CD4-positive, alpha-beta memory T cell (primary cell): ENCODE measurements around the gene GRIN3A. TPM values are rescaled to one million over a fixed set of nuclear protein-coding genes. Genes with fewer than 3 reads are reported as not detected.

Source experiments
- CTCF ChIA-PET: fragments of 350-600 bp; sonication (Branson Sonifier 250); formaldehyde crosslinking; loops from one replicate; lab custom pipeline; 2021; ENCODE audit warnings: inconsistent platforms; ENCODE audit not compliant: partially characterized antibody; lab: Charles Lee
- POLR2A ChIA-PET: fragments of 350-600 bp; sonication (Branson Sonifier 250); formaldehyde crosslinking; loops from one replicate; lab custom pipeline; 2021; ENCODE audit not compliant: partially characterized antibody; lab: Charles Lee
- DNase-seq, 5 donors: peaks; one replicate each; pipeline versions ENCODE4 v3.0.0 to v3.0.0-alpha.2; 2020 to 2022; ENCODE audit warnings: mixed read lengths in 1 of 5
- H3K27ac ChIP-seq: one replicate; pipeline ENCODE4 v1.7.0; 2013; ENCODE audit warnings: low read depth, low read length
- H3K27me3 ChIP-seq: 2 replicates; pipeline ENCODE4 v1.7.0; 2013; ENCODE audit warnings: mild to moderate bottlenecking, low read length, moderate library complexity; ENCODE audit not compliant: insufficient read depth
- H3K36me3 ChIP-seq: 2 replicates; pipeline ENCODE4 v1.7.0; 2013; ENCODE audit warnings: mild to moderate bottlenecking, low read length, moderate library complexity; ENCODE audit not compliant: insufficient read depth
- H3K4me1 ChIP-seq: 2 replicates; pipeline ENCODE4 v1.7.0; 2013; ENCODE audit warnings: mild to moderate bottlenecking, low read length, moderate library complexity; ENCODE audit not compliant: insufficient read depth
- H3K4me3 ChIP-seq, 2 donors: one replicate each; pipeline ENCODE4 v1.7.0; 2013; ENCODE audit warnings: low read length in 2 of 2, mild to moderate bottlenecking in 1 of 2
- H3K9me3 ChIP-seq, 2 donors: one replicate each; pipeline ENCODE4 v1.7.0; 2013; ENCODE audit warnings: low read length in 2 of 2, control low read depth in 1 of 2; ENCODE audit not compliant: control insufficient read depth in 1 of 2
- H3K27ac Mint-ChIP-seq, 7 donors: one replicate each; pipeline ENCODE4 v1.8.0; 2020 to 2021; ENCODE audit warnings: mixed read lengths in 7 of 7, mild to moderate bottlenecking in 6 of 7, inconsistent platforms in 3 of 7, moderate library complexity in 3 of 7
- H3K27me3 Mint-ChIP-seq, 2 donors: one replicate each; pipeline ENCODE4 v1.8.0; 2020 to 2021; ENCODE audit warnings: mixed read lengths in 2 of 2
- H3K36me3 Mint-ChIP-seq, 2 donors: one replicate each; pipeline ENCODE4 v1.8.0; 2020 to 2021; ENCODE audit warnings: mixed read lengths in 2 of 2, inconsistent platforms in 1 of 2, mild to moderate bottlenecking in 1 of 2
- H3K4me1 Mint-ChIP-seq, 4 donors: one replicate each; pipeline ENCODE4 v1.8.0; 2020 to 2021; ENCODE audit warnings: mixed read lengths in 4 of 4, mild to moderate bottlenecking in 1 of 4
- H3K4me3 Mint-ChIP-seq, 8 donors: one replicate each; pipeline ENCODE4 v1.8.0; 2020 to 2021; ENCODE audit warnings: mixed read lengths in 8 of 8, mild to moderate bottlenecking in 7 of 8, moderate library complexity in 6 of 8, inconsistent platforms in 3 of 8
- H3K9me3 Mint-ChIP-seq, 8 donors: one replicate each; pipeline ENCODE4 v1.8.0; 2020 to 2021; ENCODE audit warnings: mixed read lengths in 8 of 8, mild to moderate bottlenecking in 5 of 8, inconsistent platforms in 3 of 8, moderate library complexity in 1 of 8
- intact Hi-C: fragments of 100-400 bp; cut with micrococcal nuclease; formaldehyde crosslinking; loops from one replicate; pipeline ENCODE4 v1.15.1; 2023
- polyA plus RNA-seq, 2 donors: library from polyadenylated mRNA; unstranded; fragments of 300-500 nt; fragmentation: Illumina TruSeq; gene quantifications; one replicate each; pipeline ENCODE4 v1.2.3, GENCODE V29; 2021
- total RNA-seq, 2 experiments: library from RNA; stranded (reverse); gene quantifications; one replicate each; pipeline ENCODE4 v1.2.3, GENCODE V29; 2021

Gene GRIN3A
- total and polyA plus RNA-seq, 4 experiments from 2014 or later = 0.08 to 0.12 (median 0.08) TPM; not detected in 1

GRCh38 chr9:101569741-101570501, 168.5 kb downstream of the GRIN3A start:
- Histone ChIP-seq H3K9me3 (no peaks in the 10 kb centered on the region), H3K4me3 (no peak overlapping the region), H3K27me3 (no peaks in the 10 kb centered on the region), H3K36me3 (no peaks in the 10 kb centered on the region), H3K27ac (peak overlapping the region; percentile 5), H3K4me1 (peaks cover 74% of the 10 kb centered on the region)
- intact Hi-C loops = loop anchor here (1.0 kb wide), 1 partner anchor 37 kb away; the partner anchor contains the start of gene RNF20
- Mint-ChIP-seq H3K9me3 (no peaks in the 10 kb centered on the region), H3K4me3 (peak overlapping the region in 7 of 8 donors; percentile 1 to 80 (median 40)), H3K4me1 (peaks cover 45 to 81% (median 67%) of the 10 kb centered on the region in 4 donors), H3K27me3 (no peaks in the 10 kb centered on the region), H3K36me3 (peaks cover 21 to 36% of the 10 kb centered on the region in 2 donors), H3K27ac (peak overlapping the region; percentile 84 to 94 (median 91))
- peak; percentile 47 to 75 (median 67) for DNase-seq
- ChIA-PET CTCF (interaction anchor here (1.4 to 2.1 kb wide), 2 partner anchors 17 to 142 kb away, joined by 3 to 5 read pairs; no protein-coding TSS in a partner anchor), POLR2A (interaction anchor here (0.8 to 1.6 kb wide), 3 partner anchors 31 to 171 kb away, joined by 3 to 6 read pairs (median 6); partner anchors contain the start of genes MRPL50, RNF20 and ZNF189)

- Mint-ChIP-seq H3K27me3 (no peaks in the 10 kb centered on the region), H3K9me3 (no peaks in the 10 kb centered on the region), H3K4me1 (peaks cover 34 to 60% (median 49%) of the 10 kb centered on the region in 4 donors), H3K27ac (peak overlapping the region in 6 of 7 donors; percentile 7 to 93 (median 52)), H3K36me3 (peaks cover 38 to 51% of the 10 kb centered on the region in 2 donors), H3K4me3 (no peak overlapping the region)
- H3K27ac ChIP-seq = no peak overlapping the region
- no peak overlapping the region for H3K4me3 ChIP-seq
- ChIA-PET CTCF (interaction anchor here (1.0 to 1.5 kb wide), 5 partner anchors 8 to 109 kb away, joined by 3 to 5 read pairs (median 3); no protein-coding TSS in a partner anchor), POLR2A (interaction anchor here (1.4 kb wide), 1 partner anchor 34 kb away, joined by 6 read pairs; the partner anchor contains the start of gene RNF20)
- intact Hi-C loops = no loop called here
- H3K27me3 ChIP-seq = no peaks in the 10 kb centered on the region
- no peak for DNase-seq
- peaks cover 13% of the 10 kb centered on the region for H3K36me3 ChIP-seq
- H3K4me1 ChIP-seq = peaks cover 53% of the 10 kb centered on the region
- H3K9me3 ChIP-seq = no peaks in the 10 kb centered on the region
Measured at GRCh38 chr9:101567725-101568350, 170.6 kb downstream of the GRIN3A start.

GRCh38 chr9:101566904-101567724, 171.3 kb downstream of the GRIN3A start:
- Histone ChIP-seq H3K27ac (no peak overlapping the region), H3K4me1 (peaks cover 49% of the 10 kb centered on the region), H3K4me3 (no peak overlapping the region), H3K9me3 (no peaks in the 10 kb centered on the region), H3K27me3 (no peaks in the 10 kb centered on the region), H3K36me3 (peaks cover 20% of the 10 kb centered on the region)
- Mint-ChIP-seq H3K4me3 (no peak overlapping the region), H3K4me1 (peaks cover 30 to 55% (median 45%) of the 10 kb centered on the region in 4 donors), H3K27ac (peak overlapping the region in 6 of 7 donors; percentile 20 to 93 (median 36)), H3K27me3 (no peaks in the 10 kb centered on the region), H3K36me3 (peaks cover 45 to 58% of the 10 kb centered on the region in 2 donors), H3K9me3 (no peaks in the 10 kb centered on the region)
- intact Hi-C loops = no loop called here
- POLR2A ChIA-PET = interaction anchor here (1.4 kb wide), 1 partner anchor 33 kb away, joined by 6 read pairs; the partner anchor contains the start of gene RNF20
- peak in 3 of 5 donors; percentile 9 to 22 (median 10) for DNase-seq
- CTCF ChIA-PET = interaction anchor here (1.0 to 1.5 kb wide), 5 partner anchors 9 to 109 kb away, joined by 3 to 5 read pairs (median 3); no protein-coding TSS in a partner anchor

- intact Hi-C loops = no loop called here
- CTCF ChIA-PET = interaction anchor here (1.5 kb wide), 1 partner anchor 25 kb away, joined by 4 read pairs; no protein-coding TSS in a partner anchor
- no peak overlapping the region for H3K4me3 ChIP-seq
- H3K27ac Mint-ChIP-seq = peak overlapping the region in 1 of 7 donors; percentile 7
- POLR2A ChIA-PET = no interaction called here
- H3K27me3 ChIP-seq = no peaks in the 10 kb centered on the region
- H3K36me3 Mint-ChIP-seq = peaks cover 66 to 76% of the 10 kb centered on the region in 2 donors
- no peaks in the 10 kb centered on the region for H3K9me3 ChIP-seq
- peaks cover 28% of the 10 kb centered on the region for H3K4me1 ChIP-seq
- no peak overlapping the region for H3K27ac ChIP-seq
- peaks cover 27 to 51% (median 40%) of the 10 kb centered on the region in 4 donors for H3K4me1 Mint-ChIP-seq
- H3K27me3 Mint-ChIP-seq = no peaks in the 10 kb centered on the region
- H3K36me3 ChIP-seq = peaks cover 27% of the 10 kb centered on the region
- H3K9me3 Mint-ChIP-seq = no peaks in the 10 kb centered on the region
- no peak overlapping the region for H3K4me3 Mint-ChIP-seq
- no peak for DNase-seq
Measured at GRCh38 chr9:101564252-101564651, 174.2 kb downstream of the GRIN3A start.

- intact Hi-C loops = no loop called here
- DNase-seq = no peak
- Mint-ChIP-seq H3K9me3 (peaks cover 0 to 4% (median 0%) of the 10 kb centered on the region in 8 donors), H3K27me3 (no peaks in the 10 kb centered on the region), H3K36me3 (peaks cover 75 to 85% of the 10 kb centered on the region in 2 donors), H3K27ac (no peak overlapping the region), H3K4me1 (peaks cover 26 to 46% (median 39%) of the 10 kb centered on the region in 4 donors), H3K4me3 (no peak overlapping the region)
- ChIA-PET CTCF (no interaction called here), POLR2A (no interaction called here)
- Histone ChIP-seq H3K4me3 (no peak overlapping the region), H3K27me3 (no peaks in the 10 kb centered on the region), H3K4me1 (peaks cover 16% of the 10 kb centered on the region), H3K27ac (no peak overlapping the region), H3K36me3 (peaks cover 33% of the 10 kb centered on the region), H3K9me3 (no peaks in the 10 kb centered on the region)
Measured at GRCh38 chr9:101562966-101563365, 175.5 kb downstream of the GRIN3A start.

- Mint-ChIP-seq H3K27ac (peak overlapping the region; percentile 7 to 93 (median 63)), H3K4me3 (peak overlapping the region in 2 of 8 donors; percentile 5 to 51), H3K36me3 (peaks cover 84 to 86% of the 10 kb centered on the region in 2 donors), H3K9me3 (peaks cover 0 to 4% (median 0%) of the 10 kb centered on the region in 8 donors), H3K27me3 (no peaks in the 10 kb centered on the region), H3K4me1 (peaks cover 21 to 34% (median 32%) of the 10 kb centered on the region in 4 donors)
- H3K27me3 ChIP-seq = no peaks in the 10 kb centered on the region
- H3K4me3 ChIP-seq = no peak overlapping the region
- H3K27ac ChIP-seq = no peak overlapping the region
- ChIA-PET POLR2A (no interaction called here), CTCF (no interaction called here)
- H3K36me3 ChIP-seq = peaks cover 41% of the 10 kb centered on the region
- no peaks in the 10 kb centered on the region for H3K9me3 ChIP-seq
- H3K4me1 ChIP-seq = peaks cover 9% of the 10 kb centered on the region
- intact Hi-C loops = no loop called here
- DNase-seq = peak in 2 of 5 donors; percentile 31 to 42
Measured at GRCh38 chr9:101561740-101562139, 176.7 kb downstream of the GRIN3A start.
